Measurements from ENCODE around the gene BPTF. TPM values are rescaled to one million over a fixed set of nuclear protein-coding genes. Genes with fewer than 3 reads are reported as not detected.
"Not testable (repeated sequence)": the region's sequence is repeated elsewhere in the genome, so short reads cannot be mapped to it uniquely, and the experiment has no call there.

Gene BPTF
- total RNA-seq, 1 donor from 2014 or later, result 72.5 TPM

- ATAC-seq (no peak), DNase-seq (ENCODE audit: missing footprints) (no peak)
- intact Hi-C loops (cut with DNase I), result no loop called here
Observed at GRCh38 chr17:67831268-67831667, 6.0 kb downstream of the BPTF start.

- DNase-seq (ENCODE audit: missing footprints) (no peak), ATAC-seq (no peak)
- intact Hi-C loops (cut with DNase I), result no loop called here
Observed at GRCh38 chr17:67833134-67833533, 7.8 kb downstream of the BPTF start.

DNA sequence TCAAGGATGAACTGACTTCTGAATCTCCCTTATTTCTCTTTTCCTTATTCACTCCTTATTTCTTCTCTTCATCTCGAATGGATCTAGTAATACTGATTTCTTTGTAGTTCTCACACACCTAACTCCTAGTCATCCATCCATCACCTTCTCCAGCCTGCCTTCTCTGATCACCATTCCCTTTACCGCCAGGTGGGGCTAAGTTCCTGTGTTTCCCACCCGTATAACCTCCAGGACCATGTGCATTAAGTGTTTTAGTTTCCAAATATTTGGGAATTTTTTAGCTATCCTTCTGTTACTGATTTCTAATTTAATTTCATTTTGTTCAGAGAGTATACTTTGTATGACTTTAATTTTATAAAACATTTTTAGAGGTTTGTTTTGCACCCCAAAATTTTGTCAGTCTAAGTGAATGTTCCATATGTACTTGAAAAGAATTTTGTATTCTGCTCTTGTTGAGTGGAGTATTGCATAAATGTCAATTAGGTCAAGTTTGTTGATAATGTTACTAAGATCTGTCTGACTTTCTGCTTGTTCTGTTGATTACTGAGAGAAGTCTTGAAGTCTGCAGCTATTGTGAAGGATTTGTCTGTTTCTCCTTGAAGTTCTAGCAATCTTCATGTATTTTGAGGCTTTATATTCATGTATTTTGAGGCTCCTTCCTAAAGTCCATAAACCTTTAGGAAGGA lies 8.8 kb downstream of the BPTF start:
- intact Hi-C loops (cut with DNase I), result no loop called here

DNA sequence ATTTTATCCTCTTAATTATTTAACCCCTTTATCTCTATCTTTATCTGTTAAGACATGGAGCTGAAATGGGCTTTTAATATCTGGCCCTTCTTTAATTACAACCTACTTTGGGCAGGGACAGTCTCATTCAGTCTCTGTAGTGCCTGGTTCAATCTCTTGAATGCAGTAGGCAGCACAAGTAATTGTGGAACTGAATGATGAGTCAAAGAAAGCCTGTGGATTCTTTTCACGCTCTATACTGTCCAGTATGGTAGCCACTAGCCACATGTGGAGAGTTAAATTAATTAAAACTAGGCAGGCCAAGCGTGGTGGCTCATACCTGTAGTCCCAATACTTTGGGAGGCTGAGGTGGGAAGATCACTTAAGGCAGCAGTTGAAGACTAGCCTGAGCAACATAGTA lies 9.3 kb downstream of the BPTF start:
- ATAC-seq (no peak), DNase-seq (ENCODE audit: missing footprints) (no peak)
- intact Hi-C loops (cut with DNase I), result no loop called here

More for the DNA sequence above, 8.8 kb downstream of the BPTF start:
- ATAC-seq, result no peak
- no peak for DNase-seq (ENCODE audit: missing footprints)

GRCh38 chr17:67836205-67836987 lies 11.1 kb downstream of the BPTF start:
- intact Hi-C loops (cut with DNase I), result no loop called here
- DNase-seq (ENCODE audit: missing footprints) (no peak), ATAC-seq (no peak)

- DNase-seq (ENCODE audit: missing footprints), result no peak
- ATAC-seq, result no peak
- intact Hi-C loops (cut with DNase I), result no loop called here
Observed at GRCh38 chr17:67837965-67838364, 12.7 kb downstream of the BPTF start.

- no peak for DNase-seq (ENCODE audit: missing footprints)
- no peak for ATAC-seq
- intact Hi-C loops (cut with DNase I), result no loop called here
Observed at GRCh38 chr17:67838538-67838937, 13.2 kb downstream of the BPTF start.

DNA sequence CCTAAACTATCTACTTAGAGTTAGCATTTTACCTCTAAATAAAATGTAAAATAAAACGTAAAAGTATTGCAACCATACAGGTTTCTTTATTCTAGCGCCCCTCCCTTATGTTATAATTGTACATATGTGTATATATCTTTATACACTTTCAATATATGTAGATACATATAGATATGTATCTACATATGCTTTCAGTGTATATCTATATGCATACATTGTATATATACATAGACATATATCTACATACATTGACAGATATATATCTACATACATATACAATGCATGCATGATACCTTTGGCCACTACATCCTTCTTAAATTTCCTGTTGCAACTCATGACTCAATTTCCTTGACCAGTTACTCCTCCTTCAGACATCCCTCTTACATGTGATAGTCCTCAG lies 16.7 kb downstream of the BPTF start:
- intact Hi-C loops (cut with DNase I), result no loop called here
- no peak for ATAC-seq
- DNase-seq (ENCODE audit: missing footprints), result no peak

GRCh38 chr17:67842648-67843047 lies 17.3 kb downstream of the BPTF start:
- ATAC-seq, result no peak
- DNase-seq (ENCODE audit: missing footprints), result no peak

DNA sequence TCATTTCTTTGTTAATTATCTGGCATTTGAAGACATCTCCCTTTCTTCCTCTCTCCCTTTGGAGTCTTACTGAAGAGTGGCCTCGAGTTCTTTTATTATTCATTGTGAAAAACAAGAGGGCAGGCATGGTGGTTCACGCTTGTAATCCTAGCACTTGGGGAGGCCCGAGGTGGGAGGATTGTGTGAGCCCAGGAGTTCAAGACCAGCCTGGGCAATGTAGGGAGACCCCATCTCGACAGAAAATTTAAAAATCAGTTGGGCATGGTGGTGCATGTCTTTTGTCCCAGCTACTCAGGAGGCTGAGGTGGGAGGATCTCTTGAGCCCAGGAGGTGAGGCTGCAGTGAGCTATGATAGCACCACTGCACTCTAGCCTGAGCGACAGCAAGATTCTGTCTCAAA lies 20.1 kb downstream of the BPTF start:
- intact Hi-C loops (cut with DNase I), result no loop called here
- DNase-seq (ENCODE audit: missing footprints) (no peak), ATAC-seq (no peak)

More at GRCh38 chr17:67842648-67843047, 17.3 kb downstream of the BPTF start:
- intact Hi-C loops (cut with DNase I), result no loop called here

DNA sequence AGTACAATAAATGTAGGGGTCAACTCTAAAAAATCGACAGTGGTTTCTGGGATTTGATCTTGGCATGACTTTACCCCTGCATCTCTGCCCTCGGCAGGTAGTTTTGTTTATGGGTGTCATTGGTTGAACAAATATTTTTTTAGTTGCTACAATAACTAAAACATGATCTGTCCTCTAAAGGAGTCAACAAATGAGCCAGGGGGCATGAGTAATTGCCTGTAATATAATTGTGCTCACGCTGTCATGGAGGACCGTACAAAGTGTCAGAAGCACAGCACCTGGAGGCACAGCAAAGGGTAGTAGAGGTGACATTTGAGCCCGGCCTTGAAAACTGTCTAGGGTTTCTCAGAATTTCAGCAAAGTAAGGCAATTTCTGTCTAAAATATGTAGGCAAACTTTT lies 22.9 kb downstream of the BPTF start:
- intact Hi-C loops (cut with DNase I); DNase-seq (ENCODE audit: missing footprints); ATAC-seq: not testable (repeated sequence)

DNA sequence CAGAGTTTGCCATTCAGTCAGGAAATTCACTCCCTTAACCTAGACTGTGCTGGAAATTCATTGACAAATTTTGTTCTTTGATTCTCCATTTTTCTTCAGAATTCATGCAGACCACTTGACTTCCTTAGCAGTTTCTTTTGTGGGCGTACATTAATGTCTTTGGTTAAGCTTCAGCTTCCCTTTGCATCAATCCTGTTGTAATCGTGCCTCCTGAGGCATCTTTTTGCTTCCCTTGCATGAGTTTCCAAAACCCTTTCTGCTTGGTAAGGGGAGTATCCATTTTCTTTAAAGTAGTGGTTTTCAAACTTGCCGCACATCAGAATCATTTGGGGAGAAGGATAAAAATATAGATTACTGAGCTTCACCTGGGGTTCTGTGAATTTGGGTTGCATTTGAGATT lies 23.5 kb downstream of the BPTF start:
- DNase-seq (ENCODE audit: missing footprints); ATAC-seq; intact Hi-C loops (cut with DNase I): not testable (repeated sequence)

DNA sequence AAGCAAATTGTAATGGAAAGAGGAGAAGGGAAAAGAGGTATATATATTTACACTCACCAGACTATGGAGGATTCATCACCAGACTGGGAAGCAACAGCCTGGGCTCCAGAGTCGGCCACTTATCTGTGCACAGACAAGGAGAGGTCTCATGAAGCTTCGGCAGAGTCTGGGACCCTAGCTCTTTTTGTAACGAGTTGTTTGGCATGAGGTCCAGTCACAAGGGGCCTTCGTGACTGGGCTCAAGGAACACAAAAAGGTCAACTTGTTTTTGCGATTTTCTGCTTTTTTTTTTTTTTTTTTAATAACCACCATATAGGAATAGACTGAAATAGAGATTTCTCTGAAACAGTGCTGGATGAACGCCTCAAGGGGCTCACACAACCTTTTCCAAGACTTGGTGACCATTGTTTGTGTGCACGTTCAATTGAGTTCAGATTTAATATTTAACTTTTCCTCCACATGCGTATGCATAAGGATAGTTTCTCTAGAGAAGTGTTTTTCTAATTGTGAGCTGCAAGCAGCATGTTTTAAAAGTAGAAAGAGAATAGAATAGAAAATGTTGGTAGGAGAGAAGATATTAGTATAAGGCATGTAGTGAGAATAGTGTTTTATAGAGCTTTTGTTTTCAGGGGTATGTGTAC lies 25.8 kb downstream of the BPTF start:
- ATAC-seq (no peak), DNase-seq (ENCODE audit: missing footprints) (no peak)
- intact Hi-C loops (cut with DNase I), result no loop called here

DNA sequence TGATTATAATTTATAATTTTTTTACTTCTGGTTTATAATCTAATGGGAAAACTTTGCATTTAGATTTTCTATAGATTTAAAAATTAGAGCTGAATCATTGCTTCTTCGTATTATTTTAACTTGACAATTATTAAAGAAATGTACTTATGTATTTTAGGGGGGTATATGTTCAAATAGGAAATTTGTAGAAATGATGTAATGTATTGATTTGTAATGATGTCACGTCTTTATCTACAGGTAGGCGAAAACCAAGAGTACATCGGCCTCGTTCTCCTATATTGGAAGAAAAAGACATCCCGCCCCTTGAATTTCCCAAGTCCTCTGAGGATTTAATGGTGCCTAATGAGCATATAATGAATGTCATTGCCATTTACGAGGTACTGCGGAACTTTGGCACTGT lies 28.4 kb downstream of the BPTF start:
- ATAC-seq (no peak), DNase-seq (ENCODE audit: missing footprints) (no peak)
- intact Hi-C loops (cut with DNase I), result no loop called here

GRCh38 chr17:67854378-67854777 lies 29.1 kb downstream of the BPTF start:
- intact Hi-C loops (cut with DNase I), result no loop called here

GRCh38 chr17:67855504-67856324 lies 30.4 kb downstream of the BPTF start:
- DNase-seq (ENCODE audit: missing footprints), result no peak

More at GRCh38 chr17:67854378-67854777, 29.1 kb downstream of the BPTF start:
- DNase-seq (ENCODE audit: missing footprints), result no peak
- ATAC-seq, result no peak

DNA sequence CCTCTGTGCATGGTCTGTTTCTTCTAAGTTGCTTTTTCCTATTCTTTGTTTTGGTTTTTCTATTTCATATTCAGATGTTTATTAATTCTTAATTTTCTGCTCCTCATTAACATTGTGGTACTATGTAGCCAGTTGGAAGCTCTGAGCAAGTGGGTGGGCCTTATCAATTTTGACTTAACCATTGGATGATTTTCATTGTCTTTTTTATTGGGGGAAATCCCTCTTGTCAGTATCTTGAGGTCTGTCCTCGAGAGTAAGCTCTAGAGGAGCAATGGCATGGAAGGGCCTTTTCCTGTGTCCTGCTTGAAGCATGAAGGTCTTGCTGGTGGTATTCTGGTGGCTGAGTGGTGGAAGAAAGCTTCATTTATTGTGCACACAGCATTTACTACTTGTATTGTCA lies 31.1 kb downstream of the BPTF start:
- ATAC-seq; intact Hi-C loops (cut with DNase I); DNase-seq (ENCODE audit: missing footprints): not testable (repeated sequence)

More at GRCh38 chr17:67855504-67856324, 30.4 kb downstream of the BPTF start:
- intact Hi-C loops (cut with DNase I), result no loop called here
- no peak for ATAC-seq

DNA sequence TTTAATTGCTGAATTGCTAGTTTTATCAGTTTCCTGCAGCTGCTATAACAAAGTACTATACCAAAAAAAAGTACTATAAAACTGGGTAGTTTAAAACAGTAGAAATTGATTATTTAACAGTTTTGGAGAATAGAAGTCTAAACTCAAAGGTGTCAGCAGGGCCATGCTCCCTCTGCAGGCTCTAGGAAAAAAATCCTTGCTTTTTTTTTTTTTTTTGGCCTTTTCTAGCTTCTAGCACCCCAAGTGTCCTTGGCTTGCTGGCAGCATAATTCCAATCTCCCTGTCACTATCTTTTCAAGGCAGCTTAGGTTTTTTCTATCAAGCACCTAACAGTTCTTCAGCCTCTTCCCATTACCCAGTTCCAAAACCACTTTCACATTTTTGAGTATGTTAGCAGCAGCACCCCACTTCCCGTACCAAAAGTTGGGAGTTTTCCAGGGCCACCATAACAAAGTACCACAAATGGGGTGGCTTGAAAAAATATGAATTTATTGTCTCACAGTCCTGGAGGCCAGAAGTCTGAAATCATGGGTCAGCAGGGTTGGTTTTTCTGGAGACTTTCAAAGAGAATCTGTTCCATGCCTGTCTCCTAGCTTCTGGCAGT lies 37.4 kb downstream of the BPTF start:
- ATAC-seq (no peak), DNase-seq (ENCODE audit: missing footprints) (no peak)
- intact Hi-C loops (cut with DNase I), result no loop called here
